ENCODE results near the gene NLRP14.
A peak's percentile ranks its signal among the peaks of the same experiment; 100 is the strongest.

The NLRP14 gene, protein sequence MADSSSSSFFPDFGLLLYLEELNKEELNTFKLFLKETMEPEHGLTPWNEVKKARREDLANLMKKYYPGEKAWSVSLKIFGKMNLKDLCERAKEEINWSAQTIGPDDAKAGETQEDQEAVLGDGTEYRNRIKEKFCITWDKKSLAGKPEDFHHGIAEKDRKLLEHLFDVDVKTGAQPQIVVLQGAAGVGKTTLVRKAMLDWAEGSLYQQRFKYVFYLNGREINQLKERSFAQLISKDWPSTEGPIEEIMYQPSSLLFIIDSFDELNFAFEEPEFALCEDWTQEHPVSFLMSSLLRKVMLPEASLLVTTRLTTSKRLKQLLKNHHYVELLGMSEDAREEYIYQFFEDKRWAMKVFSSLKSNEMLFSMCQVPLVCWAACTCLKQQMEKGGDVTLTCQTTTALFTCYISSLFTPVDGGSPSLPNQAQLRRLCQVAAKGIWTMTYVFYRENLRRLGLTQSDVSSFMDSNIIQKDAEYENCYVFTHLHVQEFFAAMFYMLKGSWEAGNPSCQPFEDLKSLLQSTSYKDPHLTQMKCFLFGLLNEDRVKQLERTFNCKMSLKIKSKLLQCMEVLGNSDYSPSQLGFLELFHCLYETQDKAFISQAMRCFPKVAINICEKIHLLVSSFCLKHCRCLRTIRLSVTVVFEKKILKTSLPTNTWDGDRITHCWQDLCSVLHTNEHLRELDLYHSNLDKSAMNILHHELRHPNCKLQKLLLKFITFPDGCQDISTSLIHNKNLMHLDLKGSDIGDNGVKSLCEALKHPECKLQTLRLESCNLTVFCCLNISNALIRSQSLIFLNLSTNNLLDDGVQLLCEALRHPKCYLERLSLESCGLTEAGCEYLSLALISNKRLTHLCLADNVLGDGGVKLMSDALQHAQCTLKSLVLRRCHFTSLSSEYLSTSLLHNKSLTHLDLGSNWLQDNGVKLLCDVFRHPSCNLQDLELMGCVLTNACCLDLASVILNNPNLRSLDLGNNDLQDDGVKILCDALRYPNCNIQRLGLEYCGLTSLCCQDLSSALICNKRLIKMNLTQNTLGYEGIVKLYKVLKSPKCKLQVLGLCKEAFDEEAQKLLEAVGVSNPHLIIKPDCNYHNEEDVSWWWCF

DNA sequence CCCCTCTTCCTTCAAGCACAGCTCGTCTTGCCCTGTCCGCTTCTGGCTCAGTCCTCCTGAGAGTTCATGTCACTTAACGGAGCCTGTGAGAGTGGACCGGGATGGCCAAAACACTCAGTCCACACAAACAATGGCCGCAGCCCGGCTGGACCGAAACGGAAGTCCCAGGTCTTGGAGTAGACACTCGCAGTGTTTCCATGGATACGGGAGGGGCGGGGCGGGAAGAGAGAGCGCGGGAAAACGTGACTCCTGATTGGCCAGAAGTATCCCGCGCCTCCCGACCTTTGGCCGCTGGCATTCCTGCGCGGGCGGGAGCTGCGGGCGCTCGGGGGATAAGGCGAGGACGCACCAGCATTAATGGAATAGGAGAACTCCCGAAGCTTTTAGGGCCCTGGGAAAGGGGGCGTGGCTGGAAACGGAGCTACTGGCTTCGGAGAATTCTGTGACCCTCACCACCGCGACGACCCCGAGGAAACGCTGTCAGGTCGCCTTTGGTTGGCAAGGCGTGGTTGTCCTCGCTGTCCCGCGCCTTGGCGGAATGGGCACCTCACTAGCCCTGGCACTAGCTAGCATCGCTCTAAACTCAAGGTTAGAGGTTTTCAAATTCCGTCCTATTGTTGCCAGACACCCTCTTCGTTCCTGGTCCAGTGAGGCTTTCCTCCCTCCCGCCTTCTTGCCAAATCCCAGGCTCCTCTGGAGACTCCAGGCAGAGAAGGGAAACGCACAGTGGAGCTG lies at the start of gene NLRP14, which contains the start of gene ZNF214:
Gene NLRP14 (plus strand): TSS at position 297 of the 735 bp plus-strand sequence. CDS start 18,108 bp downstream, outside the sequence.
Gene ZNF214 (minus strand): TSS at position 164 of the 735 bp plus-strand sequence. CDS start 17,511 bp downstream, outside the sequence.
- DNase-seq = peak; percentile 73

DNA sequence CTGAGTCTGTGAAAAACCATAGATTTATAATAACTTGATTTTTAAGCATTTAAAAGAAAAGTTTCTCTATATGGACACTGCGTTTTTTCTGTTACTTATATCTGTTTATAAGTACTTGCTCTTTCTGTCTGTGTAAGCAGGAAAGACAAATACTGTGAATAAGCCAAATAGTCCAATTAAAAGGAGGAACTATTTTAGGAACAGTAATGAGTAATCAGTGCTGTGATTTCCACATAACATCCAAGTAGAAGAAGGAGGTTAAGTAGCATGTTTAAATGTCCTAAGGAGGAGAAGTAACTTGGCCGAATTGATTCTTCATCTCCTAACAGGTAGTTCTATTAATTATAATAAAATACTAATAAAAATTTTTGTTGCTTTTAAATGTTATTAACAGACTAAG lies 40.9 kb upstream of the NLRP14 start:
- no peak for DNase-seq

DNA sequence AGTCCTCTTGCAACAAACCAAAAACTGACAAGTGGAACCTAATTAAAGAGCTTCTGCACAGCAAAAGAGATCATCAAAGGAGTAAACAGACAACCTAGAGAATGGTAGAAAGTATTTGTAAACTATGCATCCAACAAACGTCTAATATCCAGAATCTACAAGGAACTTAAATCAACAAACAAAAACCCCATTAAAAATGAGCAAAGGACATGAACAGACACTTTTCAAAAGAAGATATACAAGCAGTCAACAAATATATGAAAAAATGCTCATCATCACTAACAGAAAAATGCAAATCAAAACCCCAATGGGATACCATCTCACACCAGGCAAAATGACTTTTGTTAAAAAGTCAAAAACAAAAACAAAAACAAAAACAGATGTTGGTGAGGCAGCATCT lies 33.8 kb upstream of the NLRP14 start:
- no peak for DNase-seq

DNA sequence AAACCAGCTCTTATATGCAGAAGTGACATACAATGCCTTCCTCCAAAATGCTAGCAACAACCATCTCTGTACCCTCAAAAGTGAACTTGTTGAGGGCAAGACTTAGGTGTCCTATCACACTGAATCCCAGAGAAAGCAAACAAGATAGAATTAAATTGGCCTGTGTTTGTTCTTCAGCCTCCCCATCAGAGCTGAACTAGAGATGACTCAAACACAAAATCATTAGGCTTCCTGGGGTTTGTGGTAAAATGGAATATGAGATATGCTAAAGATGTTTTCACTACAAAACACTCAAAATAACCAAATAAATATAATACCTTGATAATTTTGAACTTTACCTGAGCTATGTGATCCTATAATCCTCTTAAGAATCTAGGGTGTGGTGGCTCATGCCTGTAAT lies 31.8 kb upstream of the NLRP14 start:
- DNase-seq = no peak

DNA sequence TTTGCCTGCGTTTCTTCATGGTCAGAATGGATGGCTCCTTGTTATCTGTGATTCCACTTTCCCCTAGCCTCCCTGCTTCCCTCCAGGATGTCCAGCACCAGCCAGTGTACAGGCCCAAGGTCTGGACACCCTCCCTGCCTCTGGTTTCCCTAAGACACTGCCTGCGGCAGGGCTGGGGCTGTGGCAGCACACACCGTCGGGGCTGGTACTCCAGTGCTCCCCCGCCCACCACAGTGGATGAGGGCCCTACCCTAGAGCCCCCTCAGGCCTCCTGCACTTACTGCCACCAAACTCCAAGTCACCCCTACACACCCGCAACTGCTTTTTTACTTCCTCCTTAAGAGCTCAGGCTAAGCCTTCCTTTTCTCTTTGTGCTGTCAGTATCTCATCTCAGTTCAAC lies 29.1 kb upstream of the NLRP14 start:
- no peak for DNase-seq

DNA sequence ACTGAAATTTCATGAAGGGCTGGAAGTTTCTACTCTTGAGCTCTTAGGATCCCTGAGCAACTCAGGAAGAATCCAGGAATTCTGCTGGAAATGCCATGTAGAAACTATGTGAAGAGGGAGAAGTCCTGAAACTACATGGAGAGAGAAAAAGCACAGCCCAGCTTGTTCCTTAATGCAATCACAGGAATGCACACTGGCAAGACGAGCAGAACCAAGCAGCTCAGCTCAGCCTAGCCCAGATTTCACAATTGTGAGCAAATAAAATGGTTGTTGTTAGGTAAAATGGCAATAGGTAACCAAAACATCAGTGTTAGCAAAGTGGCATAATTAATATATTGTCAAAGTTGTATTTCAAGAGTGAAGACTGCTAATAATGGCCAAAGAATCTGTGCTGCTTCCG lies 28.3 kb upstream of the NLRP14 start:
- no peak for DNase-seq

DNA sequence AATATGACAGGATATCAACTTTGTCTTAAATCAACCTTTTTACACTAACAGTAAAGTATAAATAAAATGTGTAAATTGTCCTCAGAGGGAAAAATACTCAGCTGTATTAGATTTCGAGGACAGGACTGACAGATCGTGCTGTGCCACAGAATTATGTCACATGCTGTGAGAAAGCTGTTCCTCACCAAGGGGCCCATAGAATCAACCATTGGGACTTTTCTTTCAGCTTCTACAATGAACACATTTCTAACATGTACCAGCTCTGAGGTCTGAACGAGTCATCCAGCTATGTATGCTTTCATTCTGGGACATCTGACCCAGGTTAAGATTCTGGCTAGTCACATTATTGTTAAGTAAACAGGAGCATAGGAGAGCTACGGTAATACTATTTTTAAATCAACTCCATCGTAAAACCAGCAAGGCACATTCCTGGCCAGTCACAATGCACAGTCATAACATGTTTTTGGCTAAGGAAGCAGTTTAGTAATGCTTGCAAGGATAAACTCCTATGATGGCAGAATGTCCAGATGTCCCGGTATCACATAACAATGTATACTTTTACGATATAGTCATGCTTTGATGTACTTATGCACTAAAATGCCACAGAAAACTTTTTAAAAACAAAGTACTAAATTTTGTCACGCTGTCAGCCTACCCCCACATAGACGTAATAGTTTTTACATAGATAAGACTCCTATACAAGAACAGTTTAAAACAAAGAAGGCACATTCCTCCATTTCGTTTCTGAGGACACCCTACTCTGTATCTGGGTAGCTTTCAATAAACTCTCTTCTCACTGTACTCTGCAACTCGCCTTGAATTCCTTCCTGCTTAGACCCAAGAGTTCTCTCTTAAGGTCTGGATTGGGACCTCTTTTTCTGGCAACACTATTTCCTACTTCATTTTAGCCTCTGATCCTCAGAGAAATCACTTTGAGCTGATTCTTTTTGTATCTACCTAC lies 27.5 kb upstream of the NLRP14 start:
- DNase-seq = no peak

DNA sequence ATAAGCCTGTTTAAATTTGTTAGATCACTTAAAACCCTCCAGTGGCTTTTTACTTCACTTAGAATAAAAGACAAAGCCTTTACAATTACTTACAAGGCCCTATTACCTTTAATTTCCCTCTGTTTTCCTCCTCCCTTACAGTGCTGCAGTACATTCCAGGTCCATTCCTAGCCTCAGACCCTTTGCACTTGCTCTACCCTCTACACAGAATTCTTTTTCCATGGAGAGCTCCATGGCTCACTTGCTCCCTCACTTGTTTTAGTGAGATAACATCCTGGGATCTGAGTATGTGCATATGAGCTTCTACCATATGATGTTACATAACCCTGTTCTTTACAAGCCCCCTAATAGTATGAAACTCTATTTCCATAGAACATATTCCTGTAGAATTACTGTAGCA lies 24.6 kb upstream of the NLRP14 start:
- no peak for DNase-seq

DNA sequence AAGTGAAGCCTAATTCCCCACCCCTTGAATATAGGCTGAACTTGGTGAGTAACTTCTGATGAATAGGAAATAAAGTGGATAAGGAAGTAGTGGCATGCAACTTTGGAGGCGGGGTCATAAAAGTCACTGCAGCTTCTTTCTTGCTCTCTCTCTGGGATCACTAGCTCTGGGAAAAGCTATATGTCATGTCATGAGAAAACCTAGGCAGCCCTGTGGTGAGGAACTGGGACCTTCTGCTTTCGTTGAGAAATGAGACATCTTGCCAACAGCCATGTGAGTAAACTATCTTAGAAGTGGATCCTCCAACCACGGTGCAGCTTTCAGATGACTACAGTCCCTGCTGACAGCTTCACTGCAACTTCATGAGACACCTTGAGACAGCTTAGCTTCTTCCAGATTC lies 15.8 kb upstream of the NLRP14 start:
- no peak for DNase-seq

DNA sequence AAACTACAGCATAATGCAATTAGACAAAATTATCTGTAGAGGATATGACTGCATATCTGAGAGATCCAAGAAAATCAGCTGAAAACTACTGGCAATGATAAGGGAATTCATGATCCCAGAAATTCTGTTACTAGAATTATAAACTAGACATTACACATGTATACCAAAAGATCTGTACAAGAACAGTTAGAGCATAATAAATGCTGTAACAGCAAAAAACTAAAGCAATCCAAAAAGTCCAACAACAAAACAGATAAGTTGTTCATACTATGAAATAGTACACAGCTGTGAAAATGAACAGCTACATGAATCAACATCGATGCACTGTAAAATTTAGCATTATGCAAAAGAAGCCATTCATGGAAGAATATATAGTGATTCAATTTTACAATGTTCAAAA lies 6.2 kb upstream of the NLRP14 start:
- no peak for DNase-seq

DNA sequence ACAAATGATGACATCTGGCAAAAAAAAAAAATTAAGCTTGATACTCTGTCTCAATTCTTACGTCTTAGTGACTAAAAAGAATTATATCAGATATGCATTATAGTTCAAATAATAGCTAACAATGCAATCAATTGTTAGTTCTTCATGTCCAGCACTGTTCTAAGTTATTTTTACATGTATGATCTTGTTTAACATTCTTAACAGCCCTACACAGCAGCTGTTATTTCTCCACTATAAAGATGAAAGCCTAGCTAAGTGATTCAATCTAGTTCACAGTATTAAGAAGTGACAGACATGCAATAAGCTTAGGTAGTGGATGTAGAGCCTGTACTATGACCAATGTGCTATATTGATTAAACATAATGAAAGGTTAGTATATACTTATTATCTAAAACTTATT lies 4.3 kb upstream of the NLRP14 start:
- DNase-seq = no peak

DNA sequence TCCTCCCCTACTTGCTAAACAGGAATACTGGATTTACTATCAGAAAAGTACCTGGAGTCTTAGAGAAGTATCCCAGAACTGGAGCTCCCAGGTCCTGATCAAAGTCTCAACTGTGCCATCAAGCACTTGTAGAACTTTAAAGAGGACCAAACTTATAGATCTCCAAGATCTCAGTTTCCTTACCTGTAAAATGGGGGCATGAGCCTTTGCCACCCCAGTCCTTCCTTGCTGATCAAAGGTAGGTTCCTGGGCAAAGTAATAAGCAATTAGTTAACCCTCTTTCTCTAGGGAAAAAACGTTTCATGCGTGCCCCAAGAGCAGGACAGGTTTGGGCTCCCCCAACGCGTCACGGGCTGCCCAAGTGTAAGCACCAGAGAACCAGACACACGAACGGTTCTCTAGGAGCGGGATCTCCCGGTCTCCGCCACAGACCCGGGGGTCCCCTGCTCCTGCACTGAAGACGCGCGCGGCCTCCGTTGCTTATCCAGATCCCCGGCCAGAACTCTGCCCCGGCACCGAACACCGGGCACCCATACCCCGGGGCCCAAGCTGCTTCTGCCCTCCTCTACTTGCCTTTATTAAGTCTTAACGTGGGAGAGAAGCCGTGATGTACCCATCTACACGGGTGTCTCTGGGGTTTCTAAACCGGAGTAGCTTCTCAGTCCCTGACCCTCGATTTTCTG lies 638 bp upstream of the NLRP14 start:
- no peak for DNase-seq

DNA sequence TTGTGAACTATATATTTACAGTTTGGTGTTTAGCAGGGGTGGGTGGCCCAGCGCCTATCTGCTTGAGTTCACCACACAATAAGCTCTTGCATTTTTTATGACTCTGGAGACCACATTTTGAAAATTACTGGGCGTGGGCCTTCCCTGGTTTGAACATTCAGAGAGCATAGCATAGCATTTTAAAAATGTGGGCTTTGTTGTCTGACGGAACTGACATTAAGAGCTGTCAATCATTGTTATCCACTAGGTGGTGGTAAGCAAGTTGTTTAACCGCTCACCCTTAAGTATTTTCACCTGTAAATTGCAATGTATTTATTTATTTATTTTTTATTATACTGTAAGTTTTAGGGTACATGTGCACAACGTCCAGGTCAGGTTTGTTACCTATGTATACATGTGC lies 1.0 kb downstream of the NLRP14 start:
- DNase-seq = no peak

DNA sequence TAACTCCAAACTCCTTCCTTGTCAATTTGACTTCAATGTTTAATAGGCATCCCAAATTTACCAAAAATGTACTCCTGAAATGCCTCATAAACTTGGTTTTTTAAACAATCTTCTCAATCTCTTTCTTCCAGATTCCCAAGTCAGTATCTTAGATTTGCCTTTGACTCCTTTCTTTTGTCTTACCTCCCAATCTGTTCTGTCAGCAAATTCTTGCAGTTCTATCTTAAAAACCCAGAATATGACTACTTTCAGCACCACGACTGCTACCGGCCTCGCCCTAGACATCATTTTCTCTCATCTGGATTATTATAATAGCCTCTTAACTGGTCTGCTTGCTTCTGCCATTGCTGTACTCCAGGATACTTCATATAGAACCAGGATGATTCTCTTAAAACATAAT lies 7.9 kb downstream of the NLRP14 start:
- DNase-seq = no peak

DNA sequence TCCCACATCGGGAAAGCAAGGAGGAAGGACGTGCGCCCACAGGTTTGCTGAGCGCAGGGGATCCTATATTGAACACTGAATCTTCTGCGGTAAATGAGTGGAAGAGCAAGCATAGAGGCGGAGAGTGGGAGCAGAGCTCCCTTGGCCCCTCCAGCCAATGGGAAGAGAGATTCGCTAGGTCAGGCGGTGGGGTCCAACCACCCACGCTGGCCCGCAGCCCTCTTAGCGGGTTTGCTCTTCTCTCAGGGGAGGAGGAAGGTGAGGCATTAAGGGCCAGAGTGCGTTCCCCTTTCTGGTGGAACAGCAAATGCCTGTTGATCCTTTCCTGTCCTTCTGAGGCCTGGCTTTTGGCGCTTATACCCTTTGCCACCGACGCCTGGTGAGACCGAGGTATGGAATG lies 10.6 kb downstream of the NLRP14 start:
- DNase-seq = no peak

DNA sequence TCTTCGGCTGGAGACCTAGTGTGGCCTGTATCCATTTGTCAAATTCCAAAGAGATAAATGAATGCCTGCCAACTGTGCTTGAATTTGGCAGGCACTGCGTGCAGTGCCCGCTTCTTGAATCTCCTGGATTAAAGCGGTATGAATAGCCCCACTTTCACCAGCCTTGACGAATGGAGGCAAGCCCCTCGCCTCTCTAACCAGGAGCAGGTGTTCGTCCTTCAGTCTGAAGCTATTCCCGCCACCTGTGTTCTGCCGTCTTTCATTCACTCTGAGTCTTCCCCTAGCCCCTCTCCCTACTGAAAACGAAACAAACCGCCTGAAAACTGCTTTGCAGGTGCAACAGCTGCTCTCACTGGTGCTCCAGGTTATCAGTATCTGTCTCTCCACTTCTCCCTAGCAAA lies 11.2 kb downstream of the NLRP14 start:
- no peak for DNase-seq

DNA sequence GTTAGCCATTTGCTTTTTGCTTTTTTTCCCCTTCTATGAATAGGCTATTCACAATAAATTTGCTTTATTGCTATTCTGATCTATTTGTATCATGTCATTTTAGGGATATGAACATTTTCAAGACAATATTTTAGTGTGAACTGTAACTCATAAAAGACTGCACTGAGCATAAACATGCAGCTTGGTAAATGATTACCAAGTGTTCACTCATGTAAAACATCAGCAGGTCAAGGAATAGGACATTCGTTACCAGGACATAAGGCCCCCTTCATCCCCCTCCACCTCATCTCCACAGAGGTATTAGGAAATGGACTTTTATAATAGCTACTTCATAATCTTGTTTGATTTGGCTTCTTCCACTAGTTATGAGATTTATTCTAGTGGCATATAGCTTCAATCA lies 12.4 kb downstream of the NLRP14 start:
- no peak for DNase-seq

DNA sequence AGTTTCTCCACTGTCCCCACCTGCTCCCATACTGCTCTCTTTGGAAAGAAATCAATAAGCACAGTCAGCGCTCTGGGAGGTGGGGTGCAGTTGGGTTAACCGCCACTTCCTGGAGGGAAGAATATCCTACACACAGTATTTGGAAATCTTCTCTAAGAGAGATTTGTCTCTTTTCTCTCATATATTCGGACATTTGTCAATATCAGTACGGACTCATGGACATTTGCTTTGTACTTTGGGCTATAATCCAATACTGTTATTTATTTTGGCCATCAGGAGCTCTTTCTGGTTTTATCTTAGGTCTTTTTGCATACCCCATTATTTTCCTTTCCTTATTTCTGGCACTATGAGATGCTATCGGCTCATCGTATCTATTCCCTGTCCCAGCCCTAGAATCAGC lies 13.7 kb downstream of the NLRP14 start:
- DNase-seq = no peak

DNA sequence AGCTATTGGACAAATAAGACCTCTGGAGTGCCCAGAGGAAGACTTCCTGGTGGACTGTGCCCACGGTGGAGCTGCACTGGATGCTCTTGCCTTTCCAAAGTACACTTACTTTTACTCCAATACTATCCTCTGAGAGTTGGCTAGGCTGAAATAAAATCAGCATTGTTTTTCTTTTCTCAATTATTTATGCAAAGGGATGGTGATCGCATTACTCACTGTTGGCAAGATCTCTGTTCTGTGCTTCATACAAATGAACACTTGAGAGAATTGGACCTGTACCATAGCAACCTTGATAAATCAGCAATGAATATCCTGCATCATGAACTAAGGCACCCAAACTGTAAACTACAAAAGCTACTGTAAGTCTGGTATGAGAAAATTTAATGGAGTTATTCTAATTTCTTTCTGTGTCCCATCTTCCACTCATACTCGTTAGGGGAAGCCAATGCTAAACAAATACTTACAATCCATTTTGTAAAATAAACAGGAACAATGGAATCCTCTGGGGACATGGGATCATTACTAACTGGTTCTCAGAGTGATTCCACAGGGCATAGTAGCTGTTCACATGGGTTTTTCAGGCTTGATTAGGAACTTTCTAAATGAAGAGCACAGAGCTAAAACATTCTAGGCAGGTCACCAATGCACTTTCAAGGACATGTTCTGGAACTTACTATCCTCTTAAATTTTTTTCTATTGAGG lies 26.3 kb downstream of the NLRP14 start:
- DNase-seq = no peak

DNA sequence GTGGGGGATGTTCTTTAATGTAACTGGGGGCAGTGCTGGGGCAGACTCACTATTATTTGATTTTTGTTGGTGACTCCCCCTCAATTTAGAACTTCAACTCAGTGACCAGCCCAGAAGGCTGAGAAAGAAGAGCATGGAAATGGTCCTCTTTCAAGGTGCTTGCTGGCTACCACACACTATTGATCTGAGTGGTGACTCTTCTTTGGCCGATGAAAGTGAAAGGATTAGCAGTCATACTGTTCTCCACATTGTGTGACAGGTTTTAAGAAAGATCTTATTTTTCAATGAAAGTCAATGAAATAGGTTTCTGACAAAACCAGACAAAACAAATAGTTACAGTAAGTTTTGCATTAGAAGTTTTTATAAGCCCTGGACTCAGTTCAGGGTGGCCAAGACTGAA lies 29.9 kb downstream of the NLRP14 start:
- no peak for DNase-seq
